SU-DHL-6 (cell line): ENCODE results near the gene TMEM95.
A peak's percentile ranks its signal among the peaks of the same experiment; 100 is the strongest.

ENCODE experiments used
- H2AFZ ChIP-seq: fragments of 200-600 bp; sonication (generic); 2 replicates; pipeline ENCODE4 v1.6.1; 2014; ENCODE audit warnings: low read depth, mild to moderate bottlenecking, moderate library complexity, mixed read lengths, antibody characterized with exemption, low read length; ENCODE audit not compliant: severe bottlenecking
- H3F3A ChIP-seq: fragments of 200-600 bp; shearing (Covaris generic); 2 replicates; pipeline ENCODE4 v1.6.0; 2016; ENCODE audit warnings: antibody characterized with exemption, mild to moderate bottlenecking; ENCODE audit not compliant: insufficient read depth
- H3K27ac ChIP-seq: fragments of 200-600 bp; sonication (generic); 2 replicates; pipeline ENCODE4 v1.5.1; 2016; ENCODE audit warnings: low read depth, mild to moderate bottlenecking, low read length, moderate library complexity, mixed read lengths
- H3K27me3 ChIP-seq: fragments of 200-600 bp; sonication (generic), shearing (Covaris generic); 2 replicates; pipeline ENCODE4 v1.6.0; 2014; ENCODE audit warnings: mild to moderate bottlenecking, low read length
- H3K36me3 ChIP-seq: fragments of 200-600 bp; sonication (generic); 2 replicates; pipeline ENCODE4 v1.6.1; 2014; ENCODE audit warnings: mild to moderate bottlenecking, low read length, mixed read lengths
- H3K4me2 ChIP-seq: fragments of 300-600, 200-600 bp; shearing (Covaris generic), sonication (generic); 2 replicates; pipeline ENCODE4 v1.6.0; 2014; ENCODE audit warnings: low read length, low read depth, mild to moderate bottlenecking; ENCODE audit not compliant: poor library complexity, severe bottlenecking
- H3K4me3 ChIP-seq: fragments of 200-600 bp; sonication (generic); 2 replicates; pipeline ENCODE4 v1.5.1; 2014; ENCODE audit warnings: antibody characterized with exemption, low read length, mild to moderate bottlenecking, mixed read lengths; ENCODE audit not compliant: insufficient read depth, poor library complexity, severe bottlenecking
- H3K79me2 ChIP-seq: fragments of 200-600 bp; sonication (generic); 2 replicates; pipeline ENCODE4 v1.6.1; 2014; ENCODE audit warnings: mild to moderate bottlenecking, low read length, moderate library complexity; ENCODE audit not compliant: insufficient read depth
- H3K9ac ChIP-seq: fragments of 200-600 bp; sonication (generic); 2 replicates; pipeline ENCODE4 v1.7.0; 2014; ENCODE audit warnings: mild to moderate bottlenecking, low read length
- H3K9me2 ChIP-seq: fragments of 200-600 bp; sonication (generic); replicated peaks from 2 replicates; pipeline ENCODE4 v1.6.1; 2014; ENCODE audit warnings: low read length; ENCODE audit not compliant: insufficient read depth
- H3K9me3 ChIP-seq: fragments of 200-600 bp; sonication (generic); 2 replicates; pipeline ENCODE4 v1.6.1; 2014; ENCODE audit warnings: low read length, mixed read lengths; ENCODE audit not compliant: insufficient read depth
- H4K20me1 ChIP-seq: fragments of 200-600 bp; sonication (generic); 2 replicates; pipeline ENCODE4 v1.6.1; 2014; ENCODE audit warnings: low read depth, mild to moderate bottlenecking, antibody characterized with exemption, low read length, moderate library complexity, mixed read lengths
- CTCF ChIP-seq: fragments of 200-600 bp; sonication (generic); IDR thresholded peaks from one replicate; pipeline ENCODE4 v1.5.1; 2017; ENCODE audit warnings: antibody characterized with exemption, mild to moderate bottlenecking, low read length, moderate library complexity; ENCODE audit not compliant: insufficient read depth, poor library complexity, severe bottlenecking
- EZH2phosphoT487 ChIP-seq: fragments of 200-600 bp; sonication (generic), shearing (Covaris generic); conservative IDR thresholded peaks from 2 replicates; pipeline ENCODE4 v1.6.1; 2018; ENCODE audit warnings: mild to moderate bottlenecking, antibody characterized with exemption, low read length, moderate library complexity, mixed read lengths

The TMEM95 gene

DNA sequence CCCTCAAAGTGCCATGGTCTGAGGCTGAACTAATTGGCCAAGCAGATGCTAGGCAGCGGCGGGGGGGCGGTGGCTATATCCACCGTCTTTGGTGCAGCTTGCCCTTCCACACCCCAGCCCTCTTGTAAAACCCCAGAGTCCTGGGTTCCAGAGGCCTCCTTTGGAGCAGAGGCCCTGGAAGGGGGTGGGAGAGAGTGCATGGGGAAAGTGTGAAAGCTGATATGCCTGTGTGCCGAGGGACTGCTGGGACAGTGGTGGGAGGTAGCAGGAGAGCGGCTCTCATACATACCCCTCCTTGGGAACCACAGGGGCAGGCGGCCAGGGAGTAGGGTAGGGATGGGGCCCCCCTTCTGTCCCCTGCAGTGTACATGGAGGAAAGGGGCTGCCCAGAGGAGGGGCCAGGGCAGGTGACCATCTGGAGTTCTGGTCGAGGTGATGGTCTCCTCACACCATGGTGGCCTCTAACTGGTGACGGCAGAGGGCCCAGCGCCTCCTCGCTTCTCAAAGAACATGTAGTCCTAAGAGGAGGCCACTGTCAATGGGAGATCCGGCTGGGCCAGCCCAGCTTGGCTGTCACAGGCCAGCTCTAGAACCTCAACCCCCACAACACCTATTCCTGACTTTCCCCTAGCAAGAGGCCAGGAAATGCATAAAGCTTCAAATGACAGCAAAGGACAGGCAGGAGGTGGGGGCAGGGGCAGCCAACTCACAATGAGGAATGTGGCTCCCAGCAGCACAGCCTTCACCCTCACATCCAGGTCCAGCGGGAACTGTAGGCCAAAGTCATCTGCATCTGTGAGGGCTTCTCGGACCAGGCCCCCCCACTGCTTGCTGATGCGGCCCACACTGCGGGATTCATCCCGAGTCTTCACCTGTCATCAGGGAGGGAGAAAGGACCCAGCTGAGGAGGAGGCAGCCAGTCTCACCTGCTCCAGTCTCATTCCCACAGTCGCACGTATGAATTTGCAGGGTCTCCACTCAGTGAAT lies 35.3 kb downstream of the TMEM95 start:
- no peak overlapping the region for H3K9ac ChIP-seq
- TF ChIP-seq EZH2phosphoT487 = no peak
- TF ChIP-seq CTCF = no peak

GRCh38 chr17:7391307-7391706 lies 36.4 kb downstream of the TMEM95 start:
- H3K27me3 ChIP-seq = no peaks in the 10 kb centered on the region
- 0 out of 2 replicates have a peak, but pooled peaks cover 3% of the 10 kb centered on the region for H3F3A ChIP-seq
- no peaks in the 10 kb centered on the region for H3K36me3 ChIP-seq
- TF ChIP-seq CTCF = no peak
- no peak for TF ChIP-seq EZH2phosphoT487
- H4K20me1 ChIP-seq = no peaks in the 10 kb centered on the region
- no peaks in the 10 kb centered on the region for H3K9me3 ChIP-seq
- H3K27ac ChIP-seq = no peak overlapping the region
- H3K4me2 ChIP-seq = no peak overlapping the region
- H2AFZ ChIP-seq = no peak overlapping the region
- H3K9me2 ChIP-seq = no peaks in the 10 kb centered on the region
- H3K79me2 ChIP-seq = no peaks in the 10 kb centered on the region
- no peak overlapping the region for H3K4me3 ChIP-seq
- no peak overlapping the region for H3K9ac ChIP-seq

More for the DNA sequence above, 35.3 kb downstream of the TMEM95 start:
- Histone ChIP-seq H3K27ac (no peak overlapping the region), H3K9me2 (no peaks in the 10 kb centered on the region), H3K36me3 (no peaks in the 10 kb centered on the region), H3K79me2 (no peaks in the 10 kb centered on the region), H3F3A (0 out of 2 replicates have a peak, but pooled peaks cover 3% of the 10 kb centered on the region), H3K4me2 (no peak overlapping the region), H3K27me3 (no peaks in the 10 kb centered on the region), H3K4me3 (no peak overlapping the region), H2AFZ (no peak overlapping the region), H4K20me1 (no peaks in the 10 kb centered on the region), H3K9me3 (no peaks in the 10 kb centered on the region)

DNA sequence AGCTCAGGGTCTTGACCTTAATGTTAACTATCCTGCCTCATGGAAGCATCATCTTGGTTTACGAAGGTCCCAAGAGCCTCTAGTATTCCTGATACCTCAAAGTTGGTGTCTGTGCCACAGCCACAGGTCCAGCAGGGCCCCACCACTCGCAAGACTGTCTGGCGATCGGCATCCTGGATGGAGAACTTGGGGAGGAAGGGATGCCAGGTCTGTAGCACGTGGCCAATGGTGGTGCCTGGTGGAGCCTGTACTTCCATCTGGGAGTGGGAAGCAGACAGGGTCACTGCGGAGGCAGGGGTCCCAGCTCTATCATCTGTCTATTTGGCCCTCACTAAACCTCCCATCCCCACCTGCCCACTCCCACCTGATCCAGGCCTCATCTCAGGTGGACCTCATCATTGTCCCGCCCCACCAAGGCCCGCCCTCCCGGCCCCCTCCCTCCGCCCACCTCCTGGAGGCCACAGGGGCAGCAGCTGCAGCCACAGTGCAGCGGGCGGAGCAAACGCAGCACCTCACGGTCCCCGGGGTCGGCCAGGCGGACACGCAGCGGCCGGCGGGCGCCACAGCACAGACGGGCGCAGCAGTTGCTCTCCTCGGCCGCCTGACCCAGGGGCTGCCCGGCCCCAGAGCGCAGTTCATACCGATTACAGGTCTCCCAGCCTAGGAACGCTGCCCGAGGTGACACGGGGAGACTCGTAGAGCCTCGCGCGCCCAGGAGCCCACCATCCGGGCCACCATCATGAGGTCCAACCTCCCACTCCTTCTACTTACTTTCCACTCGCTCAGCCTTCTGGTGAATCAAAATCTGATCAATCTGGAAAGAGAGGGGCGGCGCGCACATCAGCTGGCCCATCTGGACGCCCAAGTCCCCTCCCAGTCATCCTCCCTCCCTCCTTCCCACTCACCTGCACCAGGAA lies 38.0 kb downstream of the TMEM95 start:
- Histone ChIP-seq H3K4me2 (peak overlapping the region; percentile 82), H3K27me3 (no peaks in the 10 kb centered on the region), H3K9ac (peak overlapping the region; percentile 80), H4K20me1 (no peaks in the 10 kb centered on the region), H3K27ac (no peak overlapping the region), H3F3A (0 out of 2 replicates have a peak, but pooled peaks cover 3% of the 10 kb centered on the region), H3K79me2 (no peaks in the 10 kb centered on the region), H3K4me3 (peak overlapping the region; percentile 71), H3K36me3 (no peaks in the 10 kb centered on the region), H3K9me2 (no peaks in the 10 kb centered on the region), H3K9me3 (no peaks in the 10 kb centered on the region), H2AFZ (peak overlapping the region; percentile 94)
- TF ChIP-seq EZH2phosphoT487 (no peak), CTCF (no peak)
